Astrocyte of the cerebellum (primary cell): ENCODE results near the gene KCNK10.
"Not testable (repeated sequence)": the region's sequence is repeated elsewhere in the genome, so short reads cannot be mapped to it uniquely, and the experiment has no call there.

ENCODE experiments used
- DNase-seq: peaks from one replicate; pipeline ENCODE4 v3.0.0-alpha.2; 2011; ENCODE audit warnings: low read depth
- H3K4me3 ChIP-seq: 2 replicates; pipeline ENCODE4 v1.5.1; 2011; ENCODE audit warnings: mild to moderate bottlenecking, low read depth, low read length, moderate library complexity
- in situ Hi-C: cut with HindIII; loops from 2 replicates; pipeline ENCODE4 v1.10.0; 2017; ENCODE audit warnings: low sequenced_read_pairs
- TF ChIP-seq, protein P1 (sequence below): IDR thresholded peaks from 2 replicates; pipeline ENCODE4 v1.5.1; 2012; ENCODE audit warnings: low read length, low read depth, moderate library complexity, mild to moderate bottlenecking; ENCODE audit errors: missing control alignments

Gene KCNK10

DNA sequence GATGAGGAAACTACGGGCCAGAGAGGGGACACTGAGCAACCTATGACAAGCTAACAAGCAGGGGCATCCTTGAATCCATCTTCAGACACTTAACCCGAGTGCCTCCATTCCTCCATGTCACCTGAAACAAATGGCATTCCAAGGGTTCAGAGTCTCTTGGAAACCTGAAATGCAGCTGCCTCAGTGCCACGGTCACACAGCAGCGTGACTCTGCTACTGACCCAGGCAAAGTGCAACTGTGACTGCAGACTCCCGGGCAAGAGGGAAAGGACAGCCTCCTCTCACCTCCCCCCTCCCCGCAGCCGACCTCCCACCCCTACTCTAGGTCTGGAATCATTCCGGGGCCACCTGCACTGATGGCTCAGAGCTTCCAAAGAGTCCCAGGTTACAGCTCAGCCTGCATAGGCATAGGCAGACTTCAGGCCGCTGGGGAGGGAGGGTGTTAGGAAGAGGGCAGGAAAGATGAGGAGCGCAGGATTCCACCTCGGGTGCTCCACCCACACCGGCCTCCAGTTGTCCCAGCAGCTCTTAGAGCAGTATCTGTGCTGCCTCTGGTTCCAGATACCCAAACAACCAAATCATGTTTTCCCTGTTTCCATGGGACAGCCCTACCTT is 53.2 kb downstream of the KCNK10 start:
- DNase-seq, result no peak
- in situ Hi-C loops, result no loop called here
- no peak overlapping the region for H3K4me3 ChIP-seq
- TF ChIP-seq, protein P1, sequence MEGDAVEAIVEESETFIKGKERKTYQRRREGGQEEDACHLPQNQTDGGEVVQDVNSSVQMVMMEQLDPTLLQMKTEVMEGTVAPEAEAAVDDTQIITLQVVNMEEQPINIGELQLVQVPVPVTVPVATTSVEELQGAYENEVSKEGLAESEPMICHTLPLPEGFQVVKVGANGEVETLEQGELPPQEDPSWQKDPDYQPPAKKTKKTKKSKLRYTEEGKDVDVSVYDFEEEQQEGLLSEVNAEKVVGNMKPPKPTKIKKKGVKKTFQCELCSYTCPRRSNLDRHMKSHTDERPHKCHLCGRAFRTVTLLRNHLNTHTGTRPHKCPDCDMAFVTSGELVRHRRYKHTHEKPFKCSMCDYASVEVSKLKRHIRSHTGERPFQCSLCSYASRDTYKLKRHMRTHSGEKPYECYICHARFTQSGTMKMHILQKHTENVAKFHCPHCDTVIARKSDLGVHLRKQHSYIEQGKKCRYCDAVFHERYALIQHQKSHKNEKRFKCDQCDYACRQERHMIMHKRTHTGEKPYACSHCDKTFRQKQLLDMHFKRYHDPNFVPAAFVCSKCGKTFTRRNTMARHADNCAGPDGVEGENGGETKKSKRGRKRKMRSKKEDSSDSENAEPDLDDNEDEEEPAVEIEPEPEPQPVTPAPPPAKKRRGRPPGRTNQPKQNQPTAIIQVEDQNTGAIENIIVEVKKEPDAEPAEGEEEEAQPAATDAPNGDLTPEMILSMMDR, result no peak

DNA sequence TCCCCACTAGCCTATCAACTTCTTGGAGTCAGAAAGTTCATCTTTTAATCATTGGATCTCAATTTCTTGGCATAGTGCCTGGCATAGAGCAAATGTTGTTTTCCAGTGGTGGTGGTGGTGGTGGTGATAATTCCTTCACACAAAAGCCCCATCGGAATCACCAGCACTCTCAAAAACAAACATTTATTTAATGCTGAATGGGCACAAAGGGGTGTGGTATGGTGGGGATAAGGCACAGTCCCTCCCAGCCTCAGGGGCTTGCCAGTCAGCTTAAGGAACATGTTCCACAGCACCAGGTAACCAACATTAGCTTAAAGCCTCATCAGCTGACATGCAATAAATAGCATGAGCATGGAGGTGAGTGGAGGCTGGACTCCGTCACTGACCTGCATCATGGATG is 56.6 kb downstream of the KCNK10 start:
- in situ Hi-C loops, result no loop called here
- H3K4me3 ChIP-seq, result no peak overlapping the region
- TF ChIP-seq, protein P1, result no peak
- DNase-seq, result no peak

GRCh38 chr14:88264116-88264515 is 59.0 kb downstream of the KCNK10 start:
- in situ Hi-C loops, result no loop called here
- TF ChIP-seq, protein P1, result no peak
- DNase-seq, result no peak
- H3K4me3 ChIP-seq, result no peak overlapping the region

DNA sequence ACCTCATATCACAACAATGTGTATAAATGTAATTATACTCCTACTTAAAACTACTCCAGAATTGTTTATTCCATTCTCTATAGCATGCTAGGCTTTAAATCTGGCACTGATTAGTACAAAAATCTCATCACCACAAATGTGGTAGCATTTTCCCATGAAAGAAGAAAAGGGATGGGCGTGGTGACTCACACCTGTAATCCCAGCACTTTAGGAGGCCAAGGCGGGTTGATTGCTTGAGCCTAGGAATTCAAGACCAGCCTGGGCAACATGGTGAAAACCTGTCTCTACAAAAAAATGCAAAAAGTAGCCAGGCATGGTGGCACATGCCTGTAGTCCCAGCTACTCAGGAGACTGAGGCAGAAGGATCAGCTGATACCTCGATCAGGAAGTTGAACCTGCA is 61.8 kb downstream of the KCNK10 start:
- H3K4me3 ChIP-seq, in situ Hi-C loops, DNase-seq: not testable (repeated sequence)

GRCh38 chr14:88258021-88258420 is 65.0 kb downstream of the KCNK10 start:
- DNase-seq, result no peak
- TF ChIP-seq, protein P1, result no peak
- in situ Hi-C loops, result no loop called here
- H3K4me3 ChIP-seq, result no peak overlapping the region

- no peak overlapping the region for H3K4me3 ChIP-seq
- TF ChIP-seq, protein P1, result no peak
- peak; percentile 36 for DNase-seq
- in situ Hi-C loops, result no loop called here
Observed at GRCh38 chr14:88256997-88257950, 65.8 kb downstream of the KCNK10 start.

DNA sequence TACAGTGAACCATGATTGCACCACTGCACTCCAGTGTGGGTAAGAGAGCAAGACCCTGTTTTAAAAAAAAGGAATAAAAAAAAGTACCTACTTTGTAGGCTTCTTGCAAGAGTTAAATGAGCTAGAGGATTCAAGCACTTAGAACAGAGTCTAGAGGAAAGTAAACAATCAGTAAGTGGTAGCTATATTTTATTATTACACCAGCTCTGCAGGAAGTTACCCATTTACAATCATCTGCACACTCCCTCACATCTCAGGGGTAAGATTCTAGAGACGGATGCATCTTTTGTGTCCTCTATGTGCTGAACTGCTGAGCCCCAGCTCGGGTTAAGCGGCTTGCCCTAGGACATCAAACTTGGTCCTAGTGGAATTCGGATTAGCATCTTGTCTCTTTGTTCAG is 67.3 kb downstream of the KCNK10 start:
- DNase-seq, result no peak
- in situ Hi-C loops, result no loop called here
- TF ChIP-seq, protein P1, result no peak
- H3K4me3 ChIP-seq, result no peak overlapping the region
